OCI-M2 (cell line): ENCODE measurements around the gene PHB1.
"Not testable (repeated sequence)": the region's sequence is repeated elsewhere in the genome, so short reads cannot be mapped to it uniquely, and the experiment has no call there.

Source experiments
- DNase-seq: peaks from one replicate; lab custom pipeline; 2025; ENCODE audit not compliant: unreplicated experiment; lab: John Stamatoyannopoulos, UW

Gene PHB1

GRCh38 chr17:49439673-49440571 lies 25.2 kb upstream of the PHB1 start:
- no peak for DNase-seq

- no peak for DNase-seq
These were observed 24.6 kb upstream of the PHB1 start for GRCh38 chr17:49439305-49439672.

- DNase-seq = no peak
These were observed 24.0 kb upstream of the PHB1 start for GRCh38 chr17:49438436-49439278.

- DNase-seq = no peak
These were observed 23.2 kb upstream of the PHB1 start for GRCh38 chr17:49437696-49438435.

- DNase-seq = no peak
These were observed 21.5 kb upstream of the PHB1 start for GRCh38 chr17:49436174-49436573.

GRCh38 chr17:49435671-49436029 lies 21.0 kb upstream of the PHB1 start:
- DNase-seq = no peak

GRCh38 chr17:49434821-49435670 lies 20.4 kb upstream of the PHB1 start:
- DNase-seq = no peak

GRCh38 chr17:49433000-49433694 lies 18.5 kb upstream of the PHB1 start:
- DNase-seq = no peak

- DNase-seq = no peak
These were observed 17.1 kb upstream of the PHB1 start for GRCh38 chr17:49431743-49432142.

- DNase-seq = no peak
These were observed 10.3 kb upstream of the PHB1 start for GRCh38 chr17:49425004-49425286.

- DNase-seq = peak; percentile 42
These were observed 9.8 kb upstream of the PHB1 start for GRCh38 chr17:49424276-49425003.

GRCh38 chr17:49422714-49423113 lies 8.0 kb upstream of the PHB1 start:
- DNase-seq = no peak

- not testable (repeated sequence) for DNase-seq
These were observed 5.1 kb upstream of the PHB1 start for GRCh38 chr17:49419761-49420160.

GRCh38 chr17:49418754-49419740 lies 4.4 kb upstream of the PHB1 start:
- not testable (repeated sequence) for DNase-seq

- no peak for DNase-seq
These were observed 436 bp downstream of the PHB1 start for GRCh38 chr17:49414271-49414621.

- DNase-seq = no peak
These were observed 5.6 kb downstream of the PHB1 start for GRCh38 chr17:49409066-49409465.

- no peak for DNase-seq
These were observed 6.6 kb downstream of the PHB1 start for GRCh38 chr17:49407981-49408501.

- no peak for DNase-seq
These were observed 7.6 kb downstream of the PHB1 start for GRCh38 chr17:49407086-49407485.
